Measurements from ENCODE around the gene NUDT14. TPM values are rescaled to one million over a fixed set of nuclear protein-coding genes. Genes with fewer than 3 reads are reported as not detected.
A peak's percentile ranks its signal among the peaks of the same experiment; 100 is the strongest.

The NUDT14 gene
- polyA plus RNA-seq, 10 donors, result 7.3 to 19.6 (median 13.8) TPM

DNA sequence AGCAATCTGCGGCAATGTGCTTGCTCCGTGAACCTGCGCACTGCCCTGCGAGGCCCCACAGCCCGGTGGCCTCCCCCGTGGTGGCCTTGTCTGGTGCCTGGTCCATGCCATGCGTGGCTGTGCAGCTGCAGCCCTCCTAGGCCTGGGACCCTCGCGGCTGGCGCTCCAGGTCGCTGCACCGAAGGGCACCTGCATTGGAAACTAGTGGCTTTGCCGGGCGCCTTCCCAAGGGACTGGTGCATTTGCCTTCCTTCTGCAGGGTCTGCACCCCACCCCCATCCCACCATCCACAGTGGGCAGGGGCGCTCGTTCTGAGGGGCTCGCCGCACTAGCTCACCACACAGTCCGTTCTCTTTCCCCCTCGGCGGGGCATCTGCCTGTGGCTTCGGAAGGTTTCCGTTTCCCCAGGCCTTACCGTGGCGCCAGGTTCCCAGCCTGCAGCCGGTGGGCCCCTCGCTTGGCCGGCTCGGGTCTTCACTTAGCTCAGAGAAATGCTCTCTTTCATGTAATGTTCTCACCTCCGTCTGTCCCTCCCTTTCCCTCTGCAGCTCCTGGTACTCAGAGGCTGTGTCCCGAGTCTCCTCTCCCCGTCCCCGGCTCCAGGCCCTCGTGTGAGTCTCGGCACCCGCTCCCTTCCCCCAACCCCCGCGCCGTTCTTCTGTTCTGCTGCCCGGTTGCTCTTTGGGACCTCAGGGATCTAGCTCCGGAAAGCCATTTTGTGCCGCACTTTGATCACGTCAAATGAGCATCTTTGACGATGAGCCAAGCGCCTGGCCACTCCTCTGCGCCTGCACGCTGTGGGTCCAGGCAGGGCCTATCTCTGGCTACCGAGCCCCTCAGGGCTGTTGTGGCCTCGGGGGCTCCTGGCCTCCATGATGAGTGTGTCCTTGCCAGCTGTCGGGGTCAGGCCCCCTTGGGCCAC, 44.5 kb downstream of the NUDT14 start:
- no peak for DNase-seq

DNA sequence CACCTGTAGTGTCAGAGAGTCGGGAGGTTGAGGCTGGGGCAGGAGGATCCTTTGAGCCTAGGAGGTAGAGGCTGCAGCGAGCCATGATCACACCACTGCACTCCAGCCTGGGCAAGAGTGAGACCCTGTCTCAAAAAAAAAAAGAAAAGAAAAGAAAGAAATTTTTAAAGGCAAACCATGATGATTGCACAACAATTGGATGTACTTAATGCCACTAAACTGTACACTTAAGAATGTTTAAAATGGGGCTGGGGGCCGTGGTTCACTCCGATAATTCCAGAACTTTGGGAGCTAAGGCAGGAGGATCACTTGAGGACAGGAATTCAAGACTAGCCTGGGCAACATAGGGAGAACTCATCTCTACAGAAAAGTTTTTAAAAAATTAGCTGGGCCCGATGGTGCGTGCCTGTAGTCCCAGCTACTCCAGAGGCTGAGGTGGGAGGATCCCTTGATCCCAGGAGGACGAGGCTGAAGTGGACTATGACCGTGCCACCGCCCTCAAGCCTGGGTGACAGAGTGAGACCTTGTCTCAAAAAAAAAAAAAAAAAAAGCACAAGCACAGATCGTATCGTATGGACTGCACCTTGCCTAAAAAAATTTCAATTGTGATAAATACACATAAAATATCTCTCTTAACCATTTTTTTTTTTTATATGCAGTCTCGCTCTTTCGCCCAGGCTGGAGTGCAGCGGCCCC, 45.3 kb downstream of the NUDT14 start:
- DNase-seq, result no peak

DNA sequence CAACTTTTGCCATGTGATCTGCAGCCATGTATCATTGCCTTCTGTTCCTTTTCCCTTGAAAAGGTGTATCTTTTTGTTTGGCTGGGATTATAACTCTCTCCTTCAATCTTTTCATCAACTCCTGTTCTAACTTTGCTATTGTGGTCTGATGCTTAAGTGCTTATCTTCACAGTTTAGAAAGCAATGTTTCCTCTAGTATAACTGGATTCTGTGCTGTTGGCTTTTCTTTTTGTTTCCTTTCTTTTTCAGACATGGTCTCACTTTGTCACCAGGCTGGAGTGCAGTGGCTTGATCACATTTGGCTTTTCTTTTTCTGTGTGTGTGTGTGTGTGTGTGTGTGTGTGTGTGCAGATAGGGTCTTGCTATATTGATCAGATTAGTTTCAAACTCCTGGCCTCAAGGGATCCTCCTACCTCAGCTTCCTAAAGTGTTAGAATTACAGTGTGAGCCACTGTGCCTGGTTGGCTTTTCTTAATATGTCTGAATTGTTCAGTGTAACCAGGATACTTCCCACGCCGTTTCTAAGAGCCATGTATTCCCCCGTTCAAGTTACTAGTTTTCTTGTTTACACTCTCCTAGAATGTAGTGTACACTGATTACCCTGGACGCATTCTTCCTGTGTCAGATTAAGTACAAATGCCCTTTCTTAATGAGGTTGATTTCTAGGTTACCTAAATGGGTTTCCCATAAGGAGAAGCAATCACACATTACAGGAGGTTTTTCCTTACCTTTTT, 48.0 kb downstream of the NUDT14 start:
- no peak for DNase-seq

DNA sequence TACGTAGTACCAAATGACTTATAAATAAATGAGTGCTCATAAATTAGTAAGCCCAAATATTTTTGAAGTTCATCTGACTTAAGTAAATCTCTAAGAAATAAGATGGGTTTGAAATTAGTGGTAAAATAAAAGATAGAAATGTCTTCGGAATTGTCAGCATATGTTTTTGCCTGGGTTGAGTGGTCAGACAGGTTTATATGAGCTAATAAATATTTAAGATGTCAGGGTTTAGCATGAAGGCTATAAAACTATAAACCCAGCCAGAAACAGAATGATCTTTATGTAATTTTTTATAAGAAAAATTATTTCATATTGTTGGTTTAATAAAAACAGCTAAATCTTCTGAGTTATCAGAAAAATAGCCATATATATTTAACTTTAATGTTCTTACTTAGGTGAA, 49.9 kb downstream of the NUDT14 start:
- no peak for DNase-seq

DNA sequence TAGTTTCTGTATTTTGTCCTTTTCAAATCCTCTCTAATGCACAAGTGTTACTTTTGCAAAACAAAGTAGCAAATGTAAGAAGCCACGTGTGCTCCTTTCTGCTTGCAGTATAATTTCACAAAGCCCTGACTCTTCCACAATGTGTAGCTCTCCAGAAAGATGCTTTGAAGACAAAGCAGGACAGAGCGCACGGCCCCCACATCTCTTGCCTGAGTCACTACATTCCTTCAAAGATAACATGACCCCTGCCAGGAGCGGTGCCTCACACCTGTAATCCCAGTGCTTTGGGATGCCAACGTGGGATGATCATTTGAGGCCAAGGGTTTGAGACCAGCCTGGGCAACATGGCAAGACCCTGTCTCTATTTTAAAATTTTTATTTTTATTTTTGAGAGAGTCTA, 53.1 kb downstream of the NUDT14 start:
- DNase-seq, result no peak

DNA sequence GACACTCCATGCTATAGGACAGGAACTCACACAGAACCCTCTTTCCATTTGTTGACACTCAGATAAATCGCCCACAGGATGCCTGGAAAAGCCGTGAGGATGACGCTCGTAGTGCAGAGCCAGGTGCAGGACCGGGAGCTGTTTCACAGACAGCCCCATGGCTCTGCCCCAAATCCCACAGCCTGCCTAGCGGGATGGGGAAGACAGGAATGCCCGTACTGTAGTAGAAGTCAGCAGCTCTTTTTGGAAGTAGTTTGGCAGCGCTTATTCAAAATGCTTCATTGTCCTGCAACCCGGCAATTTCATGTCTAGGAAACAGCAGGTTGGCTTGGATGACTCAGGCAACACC, 54.2 kb downstream of the NUDT14 start:
- peak in 2 of 3 donors; percentile 10 to 22 for DNase-seq

DNA sequence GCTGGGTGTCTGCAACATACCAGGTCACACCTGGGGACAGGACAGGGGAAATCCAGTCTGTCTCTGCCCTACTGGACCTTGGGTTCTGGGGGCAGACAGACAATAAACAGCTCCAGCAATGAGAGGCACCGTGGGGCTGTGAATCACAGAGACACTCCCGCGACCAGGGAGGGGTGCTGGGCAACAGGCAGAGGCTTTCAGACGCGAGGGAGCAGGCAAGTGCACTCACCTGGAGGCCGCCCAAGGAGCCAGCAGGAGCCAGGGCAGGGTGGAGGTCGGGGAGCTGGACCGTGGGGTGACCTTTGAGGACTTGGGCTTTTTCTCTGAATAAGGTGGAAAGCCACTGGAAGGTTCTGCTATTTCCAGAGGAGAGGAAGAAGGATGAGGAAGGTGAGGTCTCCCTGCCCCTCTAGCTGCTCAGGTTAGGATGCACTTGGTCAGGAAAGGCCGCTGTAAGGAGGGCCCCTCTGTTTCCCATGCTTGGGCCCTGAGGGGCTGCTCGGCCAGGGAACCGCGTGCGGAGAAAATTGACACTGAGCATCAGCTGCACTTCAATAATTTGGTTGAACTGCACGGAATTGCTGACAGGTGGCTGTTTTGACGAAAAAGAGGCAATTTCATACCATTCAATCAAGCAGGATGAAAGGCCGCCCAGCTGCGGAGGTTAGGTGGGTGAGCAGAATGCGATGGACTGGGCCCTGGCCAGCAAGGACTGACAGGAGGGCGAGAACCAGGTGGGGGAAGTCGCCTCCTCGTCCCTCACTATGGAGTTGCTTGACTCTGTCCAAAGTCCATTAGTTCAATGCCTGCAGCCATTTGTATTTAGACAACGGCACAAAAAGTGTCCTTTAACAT, 54.8 kb downstream of the NUDT14 start:
- DNase-seq, result no peak

DNA sequence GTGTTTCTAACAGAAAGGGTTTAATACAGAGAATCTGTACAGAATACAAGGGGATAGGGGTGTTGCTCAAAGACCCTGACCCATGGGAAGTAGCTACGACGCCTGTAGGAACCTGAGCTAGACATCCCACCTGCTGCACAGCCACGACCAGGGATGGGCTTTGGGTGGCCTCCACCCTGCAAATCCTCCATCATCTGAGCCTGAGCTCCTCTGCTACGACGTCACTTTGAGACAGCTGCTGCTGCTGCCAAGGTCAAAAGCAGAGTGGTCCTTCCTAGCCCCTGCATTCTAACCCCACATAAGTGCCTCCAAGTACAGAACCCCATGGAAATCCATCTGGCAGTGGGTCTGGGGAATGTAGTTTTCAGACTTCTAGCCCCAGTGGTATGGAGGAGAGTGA, 56.3 kb downstream of the NUDT14 start:
- no peak for DNase-seq

DNA sequence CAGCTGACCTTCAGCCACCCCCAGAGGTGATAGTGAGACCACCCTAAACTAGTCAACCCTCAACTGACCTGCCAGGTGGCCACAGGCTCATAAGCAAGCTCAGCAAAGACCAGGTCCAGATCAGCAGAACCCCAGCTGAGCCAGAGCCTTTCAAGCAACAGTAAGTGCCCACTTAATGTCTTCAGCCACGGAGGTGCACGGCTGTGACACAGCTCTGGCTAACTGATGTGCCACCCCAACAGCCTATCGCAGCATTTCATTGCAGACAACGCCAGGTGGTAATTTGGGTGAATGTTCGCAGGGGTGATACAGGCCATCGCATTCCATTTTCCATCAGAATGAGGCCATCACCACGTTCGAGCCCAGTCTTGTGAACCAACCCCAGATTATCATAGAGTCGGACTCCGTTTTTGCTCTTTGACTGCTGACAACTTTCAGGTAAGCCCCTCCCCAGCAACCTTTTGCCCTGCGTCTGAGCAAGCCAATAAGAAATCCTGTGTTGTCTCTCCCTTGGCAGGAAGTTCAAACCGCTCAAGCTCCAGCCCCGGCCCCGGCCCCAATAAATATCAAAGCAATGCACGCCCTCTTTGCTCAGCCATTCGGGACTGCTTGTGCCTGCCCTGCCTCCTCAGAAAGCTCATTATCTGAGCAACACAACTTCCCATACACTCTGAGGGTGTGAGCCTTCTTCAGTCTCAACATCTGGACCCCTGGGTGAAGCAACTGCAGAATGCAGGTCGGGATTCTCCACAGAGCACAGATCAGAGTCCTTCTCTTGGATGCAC, 56.9 kb downstream of the NUDT14 start:
- no peak for DNase-seq

DNA sequence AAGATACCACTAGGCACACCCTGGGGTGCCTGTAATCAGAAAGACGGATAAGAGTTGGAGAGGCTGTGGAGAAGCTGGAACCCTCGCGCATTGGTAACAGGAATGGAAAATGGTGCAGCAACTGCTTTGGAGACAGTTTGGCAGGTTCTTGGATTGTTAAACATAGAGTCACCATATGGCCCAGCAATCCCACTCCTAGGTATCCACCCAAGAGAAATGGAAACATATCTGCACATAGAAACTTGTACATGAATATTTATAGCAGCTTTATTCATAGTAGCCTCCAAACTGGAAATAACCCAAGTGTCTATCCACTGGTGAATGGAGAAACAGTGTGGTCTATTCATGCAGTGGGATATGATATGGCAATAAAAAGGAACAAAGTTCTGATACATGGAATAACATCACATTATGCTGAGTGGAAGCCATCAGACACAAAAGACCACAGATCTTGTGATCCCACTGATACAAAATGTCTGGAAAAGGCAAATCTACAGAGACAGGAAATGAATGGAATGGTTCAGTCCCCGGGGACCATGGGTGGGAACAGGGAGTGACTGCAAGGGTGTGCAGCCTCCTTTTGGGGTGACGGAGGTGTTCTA, 57.9 kb downstream of the NUDT14 start:
- no peak for DNase-seq

Other genes with a start within 250 kb of the NUDT14 start
- 10 to 100 TPM in 9 of 10 donors, 1 to 10 TPM in 1; 4.1 to 22.2 (median 16.0) TPM for gene AHNAK2, start 202.9 kb downstream of the NUDT14 start, polyA plus RNA-seq (ENCODE audit: insufficient read length in 10 of 10)
- 1 to 10 TPM; 2.6 to 6.7 (median 4.4) TPM for gene CLBA1, start 195.5 kb downstream of the NUDT14 start, polyA plus RNA-seq (ENCODE audit: insufficient read length in 10 of 10)
- 10 to 100 TPM; 11.0 to 29.9 (median 16.7) TPM for gene CDCA4, start 160.2 kb downstream of the NUDT14 start, polyA plus RNA-seq (ENCODE audit: insufficient read length in 10 of 10)
- gene GPR132, start 115.9 kb downstream of the NUDT14 start, polyA plus RNA-seq (ENCODE audit: insufficient read length in 10 of 10), result 1 to 10 TPM in 3 of 10 donors, under 1 TPM in 7; 0.59 to 1.0 (median 0.88) TPM
- gene JAG2, start 12.5 kb downstream of the NUDT14 start, polyA plus RNA-seq (ENCODE audit: insufficient read length in 10 of 10), result 10 to 100 TPM; 21.8 to 51.2 (median 35.0) TPM
- gene BTBD6, start 67.2 kb upstream of the NUDT14 start, polyA plus RNA-seq (ENCODE audit: insufficient read length in 10 of 10), result 10 to 100 TPM; 29.6 to 45.7 (median 37.9) TPM
- gene BRF1, start 119.7 kb upstream of the NUDT14 start, polyA plus RNA-seq (ENCODE audit: insufficient read length in 10 of 10), result 10 to 100 TPM; 17.7 to 28.4 (median 24.8) TPM
- 100 to 1,000 TPM in 1 of 10 donors, 10 to 100 TPM in 9; 68.7 to 112 (median 87.4) TPM for gene PACS2, start 133.4 kb upstream of the NUDT14 start, polyA plus RNA-seq (ENCODE audit: insufficient read length in 10 of 10)
- gene TEX22, start 217.2 kb upstream of the NUDT14 start, polyA plus RNA-seq (ENCODE audit: insufficient read length in 10 of 10), result 1 to 10 TPM in 6 of 10 donors, under 1 TPM in 4; 0.24 to 3.2 (median 1.1) TPM
- gene MTA1, start 238.5 kb upstream of the NUDT14 start, polyA plus RNA-seq (ENCODE audit: insufficient read length in 10 of 10), result 10 to 100 TPM; 53.6 to 88.0 (median 77.0) TPM